GM18907 (cell line): ENCODE data around the gene SH3BP2.

Experiments used
- ATAC-seq: cut with Tn5 transposase; IDR thresholded peaks from one replicate; pipeline ENCODE4 v1.9.1; 2021; ENCODE audit warnings: mild to moderate bottlenecking, moderate library complexity; ENCODE audit not compliant: unreplicated experiment

The SH3BP2 gene

DNA sequence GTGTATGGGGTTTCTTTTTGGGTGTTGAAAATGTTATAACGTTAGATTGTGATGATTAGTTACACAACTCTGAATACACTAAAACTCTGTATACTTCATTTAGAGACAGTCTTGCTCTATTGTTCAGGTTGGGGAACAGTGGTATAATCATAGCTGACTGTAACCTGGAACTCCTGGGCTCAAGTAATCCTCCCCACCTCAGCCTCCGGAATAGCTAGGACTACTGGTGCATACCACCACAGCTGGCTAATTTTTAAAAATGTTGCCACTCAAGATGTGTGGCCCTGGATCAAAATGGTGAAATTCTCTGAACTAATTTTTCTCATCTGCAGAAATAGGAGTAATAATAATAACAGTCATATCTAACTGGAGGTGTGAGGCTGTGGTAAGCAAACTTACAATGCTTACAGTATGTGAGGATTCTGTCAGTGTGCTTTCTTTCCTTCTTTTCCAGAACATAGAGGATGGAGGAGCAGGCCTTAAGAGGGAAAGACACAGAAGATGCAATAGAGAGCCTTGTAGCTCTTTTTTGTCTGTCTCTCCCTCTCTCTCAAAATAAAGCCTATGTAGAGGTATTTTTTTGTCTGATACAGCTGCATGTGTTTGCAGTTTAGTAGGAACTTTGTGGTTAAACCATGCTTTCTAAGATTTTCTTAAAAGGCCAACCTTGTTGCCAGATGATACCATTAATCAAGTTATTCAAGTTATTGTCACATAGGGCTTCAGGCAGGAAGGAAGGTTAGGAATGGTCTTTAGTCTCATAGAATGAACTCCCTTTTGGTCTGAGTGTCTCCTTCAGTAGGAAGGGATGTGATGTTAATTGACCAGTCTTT, 58.3 kb downstream of the SH3BP2 start:
- no peak for ATAC-seq

DNA sequence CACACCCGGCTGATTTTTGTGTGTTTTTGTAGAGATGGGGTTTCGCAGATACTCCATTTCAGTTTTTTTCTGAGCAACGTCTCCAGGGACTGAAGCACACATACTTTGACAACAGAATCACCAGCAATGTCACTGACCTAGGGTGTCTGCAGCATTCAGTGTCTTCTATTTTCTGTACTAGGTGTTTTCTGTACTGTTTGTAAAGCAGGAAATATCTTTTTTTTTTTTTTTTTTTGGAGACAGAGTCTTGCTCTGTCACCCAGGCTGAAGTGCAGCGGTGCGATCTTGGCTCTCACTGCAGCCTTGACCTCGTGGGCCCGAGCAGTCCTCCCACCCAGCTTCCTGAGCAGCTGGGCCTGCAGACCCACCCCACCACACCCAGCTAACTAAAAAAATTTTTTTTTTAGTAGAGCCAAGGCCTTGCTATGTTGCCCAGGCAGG, 59.6 kb downstream of the SH3BP2 start:
- ATAC-seq, result peak; percentile 44

DNA sequence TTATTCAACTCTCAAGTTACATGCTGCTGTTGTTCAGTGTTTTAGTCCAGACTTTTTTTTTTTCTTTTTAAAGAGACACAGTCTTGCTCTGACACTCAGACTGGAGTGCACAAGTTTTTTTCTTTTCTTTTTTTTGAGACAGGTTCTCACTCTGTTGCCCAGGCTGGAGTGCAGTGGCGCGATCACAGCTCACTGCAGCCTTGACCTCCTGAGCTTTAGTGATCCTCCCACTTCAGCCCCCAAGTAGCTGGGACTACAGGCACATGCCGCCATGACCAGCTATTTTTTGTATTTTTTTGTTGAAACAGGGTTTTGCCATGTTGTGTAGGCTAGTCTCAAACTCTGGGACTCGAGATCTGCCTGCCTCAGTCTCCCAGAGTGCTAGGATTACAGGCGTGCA, 62.7 kb downstream of the SH3BP2 start:
- no peak for ATAC-seq

DNA sequence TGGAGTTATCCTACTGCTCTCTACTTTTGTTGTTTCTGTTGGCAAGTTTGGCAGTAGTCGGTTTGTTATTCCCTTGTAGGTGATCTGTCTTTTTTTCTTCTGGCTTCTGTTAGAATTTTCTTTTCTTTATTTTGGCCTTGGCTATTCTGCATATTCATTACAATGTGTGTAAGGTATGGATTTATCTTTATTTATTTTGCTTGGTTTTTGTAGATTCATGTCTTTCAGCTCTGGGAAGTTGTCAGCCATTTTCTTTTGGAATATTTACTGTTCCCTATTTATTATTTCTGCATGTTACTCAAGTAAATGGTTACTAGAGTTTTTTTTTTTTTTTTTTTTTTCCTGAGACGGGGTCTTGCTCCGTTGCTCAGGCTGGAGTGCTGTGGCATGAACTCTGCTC, 63.4 kb downstream of the SH3BP2 start:
- ATAC-seq, result no peak

DNA sequence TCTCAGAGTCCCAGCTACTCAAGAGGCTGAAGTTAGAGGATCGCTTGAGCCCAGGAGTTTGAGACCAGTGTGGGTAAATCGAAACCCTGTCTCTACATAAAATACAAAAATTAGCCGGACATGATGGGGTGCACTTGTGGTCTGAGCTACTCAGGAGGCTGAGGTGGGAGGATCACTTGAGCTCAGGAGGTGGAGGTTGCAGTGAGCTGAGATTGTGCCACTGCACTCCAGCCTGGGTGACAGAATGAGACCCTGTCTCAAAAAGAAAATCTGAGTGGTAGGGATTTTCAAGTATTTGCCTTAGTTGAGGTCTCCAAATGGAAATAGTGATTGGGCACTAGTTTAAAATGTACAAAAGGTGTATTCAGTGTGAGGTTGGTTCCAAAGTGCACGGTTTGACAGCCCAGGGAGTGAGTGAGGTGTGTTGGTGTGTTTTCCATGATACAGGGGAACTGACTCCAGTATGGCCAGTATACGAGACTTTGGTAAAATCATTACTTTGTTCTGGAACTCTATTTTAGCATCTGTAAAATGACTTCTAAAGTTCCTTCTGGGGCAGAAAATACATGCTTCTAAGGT, 64.6 kb downstream of the SH3BP2 start:
- no peak for ATAC-seq

DNA sequence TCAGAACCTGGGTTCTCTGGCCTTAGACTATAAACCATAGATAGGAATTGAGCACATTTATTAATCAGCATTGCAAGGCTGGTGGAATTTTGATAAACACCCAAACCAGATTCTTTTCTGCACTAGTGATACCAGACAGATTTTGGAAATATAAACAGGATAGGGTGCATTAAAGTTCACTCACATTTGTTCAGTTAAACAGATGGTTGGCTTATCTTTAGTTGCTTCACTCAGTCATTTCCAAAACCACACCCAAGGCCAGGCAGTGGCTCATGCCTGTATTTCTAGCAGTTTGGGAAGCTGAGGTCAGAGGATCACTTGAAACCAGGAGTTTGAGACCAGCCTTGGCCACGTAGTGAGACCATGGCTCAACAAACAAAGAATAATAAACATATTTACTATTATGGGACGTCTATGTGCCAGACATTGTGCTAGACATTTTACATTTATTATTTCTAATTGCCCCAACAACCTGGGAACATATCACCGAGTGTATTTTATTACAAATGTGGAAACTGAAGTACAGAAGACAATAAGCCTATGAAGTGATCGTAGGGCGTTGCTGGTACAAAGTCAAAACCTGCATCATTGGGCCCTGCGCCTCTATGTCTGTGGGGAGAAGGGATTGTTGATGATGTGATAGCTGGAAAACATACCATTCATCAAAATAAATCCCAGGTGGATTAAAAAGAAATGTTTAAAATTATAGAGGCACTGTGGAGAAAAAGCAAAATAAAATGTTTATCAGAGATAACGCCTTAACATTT, 65.7 kb downstream of the SH3BP2 start:
- ATAC-seq, result no peak

- ATAC-seq, result no peak
Measured at GRCh38 chr4:2859514-2859913, 66.6 kb downstream of the SH3BP2 start.

DNA sequence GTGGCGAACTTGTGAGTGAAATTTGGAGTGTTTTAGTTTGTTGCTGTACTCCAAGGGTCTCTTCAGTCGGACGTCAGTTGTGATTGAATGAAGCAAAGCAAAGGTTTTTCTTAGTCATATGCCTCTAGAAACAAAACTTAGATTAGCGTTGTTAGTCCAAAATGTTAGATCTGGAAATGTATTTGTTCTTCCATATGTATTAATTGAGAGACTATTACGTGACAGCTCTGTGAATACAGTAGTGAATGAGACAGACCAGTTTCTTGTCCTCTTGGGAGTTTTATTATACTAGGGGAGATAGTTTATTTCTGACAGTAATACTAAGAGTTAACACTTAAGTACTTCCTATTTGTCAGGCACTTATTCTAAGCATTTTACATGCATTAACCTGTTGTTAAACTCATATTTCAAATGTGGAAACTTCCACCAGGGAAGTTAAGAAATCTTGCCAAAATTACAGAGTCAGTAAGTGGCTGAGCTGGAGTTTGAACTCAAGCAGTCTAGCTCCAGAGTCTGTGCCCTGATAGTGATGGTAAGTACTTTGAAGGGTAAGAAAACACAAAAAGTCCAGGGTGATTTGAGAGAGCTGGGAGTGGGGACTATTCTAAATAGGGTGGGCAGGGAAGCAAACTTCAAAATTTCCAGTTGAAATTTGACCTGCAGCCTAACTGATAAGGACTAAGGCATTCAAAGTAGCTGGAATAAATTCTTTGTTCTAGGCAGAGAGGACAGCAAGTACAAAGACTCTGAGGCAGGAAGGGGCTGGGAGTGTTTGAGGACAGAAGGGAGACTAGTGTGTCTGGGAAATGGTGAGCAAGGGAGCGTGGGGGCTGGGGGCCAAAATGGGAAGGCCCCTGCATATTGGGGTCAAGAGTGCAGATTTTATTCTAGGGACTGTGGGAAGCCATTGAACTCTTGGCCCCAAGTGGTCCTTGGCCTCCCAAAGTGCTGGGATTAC, 67.8 kb downstream of the SH3BP2 start:
- ATAC-seq, result no peak

DNA sequence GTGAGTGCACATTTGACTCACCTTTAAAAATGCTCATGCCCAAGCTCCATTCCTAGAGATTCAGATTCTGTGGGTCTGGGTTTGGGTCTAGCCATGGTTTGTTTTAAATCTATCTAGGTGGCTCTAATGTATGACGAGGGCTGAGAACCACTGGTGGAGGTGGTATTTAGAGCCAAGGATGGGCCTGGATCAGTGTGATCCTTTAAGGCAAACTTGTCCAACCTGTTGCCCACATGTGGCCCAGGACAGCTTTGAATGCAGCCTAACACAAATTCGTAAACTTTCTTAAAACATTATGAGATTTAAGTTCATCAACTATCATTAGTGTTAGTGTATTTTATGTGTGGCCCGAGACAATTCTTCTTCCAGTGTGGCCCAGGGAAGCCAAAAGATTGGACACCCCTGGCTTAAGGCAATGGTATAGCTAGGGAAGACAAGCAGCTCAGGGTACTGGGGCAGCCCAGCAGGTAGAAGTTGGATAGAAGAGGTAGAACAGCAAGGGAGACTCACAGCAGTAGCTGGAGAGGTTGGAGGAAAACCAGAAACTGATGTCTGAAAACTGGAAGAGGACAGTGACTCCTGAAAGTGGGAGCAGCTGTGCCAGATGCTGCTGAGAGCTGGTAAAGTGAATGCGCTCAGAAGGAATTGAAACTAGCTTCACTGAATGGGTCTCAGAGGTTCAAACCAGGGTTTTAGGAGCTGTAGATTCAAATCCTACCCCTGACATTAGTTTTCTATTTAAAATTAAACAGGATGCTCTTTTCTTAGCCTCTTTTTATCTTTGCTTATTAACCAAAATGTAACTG, 68.9 kb downstream of the SH3BP2 start:
- no peak for ATAC-seq

DNA sequence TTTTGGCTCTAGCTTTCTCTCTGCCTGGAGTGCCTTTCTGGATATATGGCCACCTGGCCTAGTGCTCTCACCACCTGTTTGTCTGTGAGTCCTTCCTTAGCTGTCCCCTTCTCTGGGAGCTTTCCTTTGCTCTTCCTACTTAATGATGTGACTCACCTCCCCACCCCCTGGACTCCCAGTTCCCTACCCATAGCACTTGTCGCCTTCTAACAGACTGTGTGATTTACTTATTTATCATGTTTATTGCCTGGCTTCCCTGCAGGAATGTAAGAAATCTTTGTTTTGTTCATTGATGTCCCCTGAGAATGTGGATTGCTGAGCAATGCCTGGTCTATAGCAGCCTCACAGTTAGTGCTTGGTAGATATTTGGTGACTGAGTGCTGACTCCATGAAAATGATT, 69.6 kb downstream of the SH3BP2 start:
- ATAC-seq, result no peak

GRCh38 chr4:2863649-2864048, 70.8 kb downstream of the SH3BP2 start:
- no peak for ATAC-seq

DNA sequence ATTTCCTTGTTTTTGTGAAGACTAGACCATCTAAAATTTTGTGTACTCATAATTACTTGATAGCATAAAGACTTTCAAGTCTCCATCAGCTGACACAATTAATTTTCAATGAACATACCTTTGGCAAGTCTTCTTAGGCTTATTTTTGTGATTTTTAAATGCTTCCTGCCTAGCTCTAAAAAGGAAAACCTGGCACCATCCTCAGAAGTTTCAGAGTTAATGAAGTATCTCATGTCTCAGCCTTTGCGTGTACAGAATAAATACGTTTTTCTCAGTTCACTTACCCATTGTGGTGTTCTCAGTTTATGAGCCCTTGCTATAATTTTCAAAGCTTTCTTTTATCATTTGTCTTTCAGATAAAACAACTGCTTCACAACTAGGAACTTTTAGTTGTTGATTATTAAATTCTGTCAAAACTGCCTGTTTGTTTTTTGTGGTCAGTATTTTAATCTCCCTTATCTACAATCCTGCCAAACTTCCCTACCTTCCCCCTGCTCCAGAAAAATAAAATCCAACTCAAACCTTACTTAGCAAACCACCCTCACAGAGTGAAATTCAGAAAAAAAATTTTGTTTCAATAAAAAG, 72.4 kb downstream of the SH3BP2 start:
- ATAC-seq, result no peak

- ATAC-seq, result no peak
Measured at GRCh38 chr4:2866160-2866861, 73.4 kb downstream of the SH3BP2 start.

DNA sequence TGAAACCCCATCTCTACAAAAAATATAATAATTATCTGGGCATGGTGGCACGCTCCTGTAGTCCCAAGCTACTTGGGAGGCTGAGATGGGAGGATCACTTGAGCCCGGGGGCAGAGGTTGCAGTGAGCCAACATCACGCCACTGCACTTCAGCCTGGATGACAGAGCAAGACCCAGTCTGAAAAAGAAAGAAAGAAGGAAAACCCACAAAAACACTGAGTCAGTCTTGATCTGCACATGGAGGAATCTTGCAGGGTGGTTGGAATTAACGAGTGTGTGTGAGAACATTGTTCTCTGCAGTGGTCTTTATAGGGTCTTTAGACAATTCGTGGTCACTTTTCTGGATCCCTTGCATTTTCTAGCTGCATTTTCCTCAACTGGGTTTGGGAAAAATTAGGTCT, 74.0 kb downstream of the SH3BP2 start:
- no peak for ATAC-seq

DNA sequence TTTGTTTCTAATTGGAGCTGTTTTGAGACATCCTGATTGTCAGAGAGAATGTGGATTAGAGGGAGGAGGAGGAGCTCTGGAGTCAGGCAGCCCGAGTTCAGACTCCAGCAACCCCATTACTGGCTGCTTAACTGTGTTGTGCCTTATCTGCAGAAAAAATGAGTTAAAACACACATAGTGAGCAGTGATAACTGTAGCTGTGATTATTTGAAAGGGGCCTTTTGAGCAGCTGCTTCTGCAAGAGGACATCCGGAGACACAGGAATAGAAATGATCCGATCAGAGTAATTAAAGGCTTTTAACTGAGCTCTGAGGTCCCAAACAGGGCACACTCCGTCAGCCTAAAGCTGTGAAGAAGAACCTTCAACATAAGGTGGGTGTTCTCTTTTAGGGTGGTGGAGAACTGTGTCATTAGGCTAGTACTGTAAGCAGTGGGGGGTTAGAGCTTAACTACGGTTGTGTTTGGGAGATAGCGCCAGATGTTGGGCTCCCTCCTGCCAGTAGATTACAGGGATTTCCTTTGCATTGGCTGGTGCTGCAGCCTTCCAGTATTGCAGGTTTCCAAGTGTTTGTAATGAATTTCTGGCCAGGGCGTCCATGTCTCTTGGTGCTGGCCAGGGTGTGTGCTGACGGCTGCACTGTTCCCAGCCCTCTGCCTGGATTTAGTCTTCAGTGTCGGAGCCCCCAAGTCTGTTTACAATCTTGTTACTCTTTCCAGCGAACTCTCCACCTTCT, 75.0 kb downstream of the SH3BP2 start:
- no peak for ATAC-seq

DNA sequence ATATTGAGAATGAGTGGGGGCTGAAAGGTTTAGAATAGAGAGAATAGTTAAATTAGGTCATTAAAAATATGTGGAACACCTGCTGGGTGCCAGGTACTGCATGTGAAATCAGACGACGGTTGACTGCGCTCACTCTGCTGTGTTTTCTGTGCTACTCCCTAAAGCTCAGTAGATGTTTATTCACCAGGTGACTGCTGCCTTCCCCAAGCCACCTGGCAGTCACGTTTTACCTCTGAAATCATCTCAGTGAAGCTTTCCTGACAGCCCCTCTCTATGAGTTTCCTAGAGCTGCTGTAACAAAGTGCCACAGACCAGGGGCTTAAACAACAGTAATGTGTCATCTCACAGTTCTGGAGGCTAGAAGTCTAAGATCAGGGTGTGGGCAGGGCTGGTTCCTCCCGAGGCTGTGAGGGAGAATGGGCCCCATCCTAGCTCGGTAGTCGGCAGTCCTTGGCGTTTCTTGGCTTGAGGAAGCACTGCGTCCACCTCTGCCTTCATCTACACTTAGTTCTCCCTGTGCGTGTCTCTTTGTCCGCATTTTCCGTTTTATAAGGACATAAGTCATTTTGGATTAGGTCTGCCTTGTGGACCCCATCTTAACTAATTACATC, 76.1 kb downstream of the SH3BP2 start:
- no peak for ATAC-seq

DNA sequence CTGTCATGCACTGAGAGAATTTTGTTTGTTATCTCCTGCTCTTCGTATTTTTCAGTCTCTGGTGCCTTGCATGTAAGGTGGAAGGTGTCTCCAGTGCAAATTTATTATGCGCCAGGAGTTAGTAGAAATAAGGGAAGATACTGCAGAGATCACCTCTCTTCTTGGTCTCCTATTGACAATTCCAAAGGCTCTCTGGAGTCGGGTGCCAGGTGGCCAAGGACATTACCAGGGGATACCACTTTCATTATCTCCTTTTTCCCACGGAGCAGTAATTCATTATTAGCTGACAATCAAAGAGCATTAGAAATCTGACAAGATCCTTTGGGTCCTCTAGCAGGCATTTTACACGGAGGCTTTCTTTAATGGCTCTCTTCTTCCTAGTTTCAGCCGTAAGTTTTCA, 76.8 kb downstream of the SH3BP2 start:
- ATAC-seq, result no peak

GRCh38 chr4:2870082-2870481, 77.2 kb downstream of the SH3BP2 start:
- ATAC-seq, result no peak
